Vagina (tissue), 2 donors: ENCODE results near the gene RAB44. TPM values are rescaled to one million over a fixed set of nuclear protein-coding genes. Genes with fewer than 3 reads are reported as not detected.

ENCODE experiments used
- DNase-seq, 2 donors: peaks; one replicate each; pipeline ENCODE4 v3.0.0-alpha.2; 2017; ENCODE audit errors: extremely low spot score in 2 of 2
- H3K27ac ChIP-seq: fragments of 200-600 bp; sonication (generic); one replicate; pipeline ENCODE4 v1.5.1; 2019
- H3K27me3 ChIP-seq: fragments of 200-600 bp; sonication (generic); one replicate; pipeline ENCODE4 v1.5.1; 2019
- H3K36me3 ChIP-seq, 2 donors: fragments of 200-600 bp; sonication (generic); one replicate each; pipeline ENCODE4 v1.5.1; 2017 to 2019
- H3K4me1 ChIP-seq: fragments of 200-600 bp; sonication (generic); one replicate; pipeline ENCODE4 v1.5.1; 2019
- H3K4me3 ChIP-seq, 2 donors: fragments of 200-600 bp; sonication (generic); 1 replicate in 1 of 2; 2 replicates in 1 of 2; pipeline ENCODE4 v1.5.1; 2016 to 2019
- H3K9me3 ChIP-seq: fragments of 200-600 bp; sonication (generic); one replicate; pipeline ENCODE4 v1.5.1; 2019
- POLR2A ChIP-seq, 2 donors: fragments of 450-650 bp; IDR thresholded peaks; one replicate each; pipeline ENCODE4 v1.6.1; 2017; ENCODE audit warnings: antibody characterized with exemption in 2 of 2, mild to moderate bottlenecking in 2 of 2, moderate library complexity in 2 of 2
- POLR2AphosphoS5 ChIP-seq, 2 donors: sonication (generic); formaldehyde crosslinking; IDR thresholded peaks; one replicate each; pipeline ENCODE4 v1.9.0; 2017; ENCODE audit warnings: antibody characterized with exemption in 2 of 2, mild to moderate bottlenecking in 2 of 2, low read depth in 1 of 2; ENCODE audit not compliant: insufficient read depth in 1 of 2
- intact Hi-C: fragments of 100-400 bp; cut with DNase I; formaldehyde crosslinking; loops from one replicate; pipeline ENCODE4 v1.15.1; 2023
- total RNA-seq: library from RNA; depleted of rRNA; stranded (reverse); fragments of >200 nt; gene quantifications from one replicate; pipeline ENCODE4 v1.2.3, GENCODE V29; 2016
- TF ChIP-seq, protein P1 (sequence below), 3 experiments: fragments of 450-650 bp in 2 of 3; fragments of 200-600 bp in 1 of 3; sonication (generic) in 1 of 3; IDR thresholded peaks; one replicate each; pipeline ENCODE4 v1.5.1; 2017 to 2019; ENCODE audit warnings: antibody characterized with exemption in 3 of 3, mild to moderate bottlenecking in 2 of 3, moderate library complexity in 2 of 3

Gene RAB44
- total RNA-seq, 1 donor from 2014 or later, result 0.49 TPM

DNA sequence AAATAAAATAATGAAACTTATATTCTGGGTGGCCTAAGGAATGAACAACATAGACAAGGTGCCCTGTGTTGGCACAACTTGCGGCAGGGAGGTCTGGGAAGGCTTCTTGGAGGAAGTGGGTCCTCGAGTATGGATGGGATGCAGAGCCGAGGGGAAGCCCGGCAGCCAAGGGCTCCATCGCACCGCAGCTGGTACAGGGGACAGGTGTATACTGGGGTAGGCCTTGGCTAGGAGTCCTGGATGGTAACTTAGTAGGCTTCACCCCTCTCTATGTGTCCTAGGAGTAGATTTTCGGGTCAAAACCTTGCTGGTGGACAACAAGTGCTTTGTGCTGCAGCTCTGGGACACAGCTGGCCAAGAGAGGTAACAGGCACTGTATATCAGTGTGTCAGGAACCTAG, 28.0 kb downstream of the RAB44 start:
- no peak overlapping the region for H3K27ac ChIP-seq
- no peaks in the 10 kb centered on the region for H3K36me3 ChIP-seq
- no peak for TF ChIP-seq POLR2A (IDR thresholded peaks at IDR 0.05)
- TF ChIP-seq, protein P1, sequence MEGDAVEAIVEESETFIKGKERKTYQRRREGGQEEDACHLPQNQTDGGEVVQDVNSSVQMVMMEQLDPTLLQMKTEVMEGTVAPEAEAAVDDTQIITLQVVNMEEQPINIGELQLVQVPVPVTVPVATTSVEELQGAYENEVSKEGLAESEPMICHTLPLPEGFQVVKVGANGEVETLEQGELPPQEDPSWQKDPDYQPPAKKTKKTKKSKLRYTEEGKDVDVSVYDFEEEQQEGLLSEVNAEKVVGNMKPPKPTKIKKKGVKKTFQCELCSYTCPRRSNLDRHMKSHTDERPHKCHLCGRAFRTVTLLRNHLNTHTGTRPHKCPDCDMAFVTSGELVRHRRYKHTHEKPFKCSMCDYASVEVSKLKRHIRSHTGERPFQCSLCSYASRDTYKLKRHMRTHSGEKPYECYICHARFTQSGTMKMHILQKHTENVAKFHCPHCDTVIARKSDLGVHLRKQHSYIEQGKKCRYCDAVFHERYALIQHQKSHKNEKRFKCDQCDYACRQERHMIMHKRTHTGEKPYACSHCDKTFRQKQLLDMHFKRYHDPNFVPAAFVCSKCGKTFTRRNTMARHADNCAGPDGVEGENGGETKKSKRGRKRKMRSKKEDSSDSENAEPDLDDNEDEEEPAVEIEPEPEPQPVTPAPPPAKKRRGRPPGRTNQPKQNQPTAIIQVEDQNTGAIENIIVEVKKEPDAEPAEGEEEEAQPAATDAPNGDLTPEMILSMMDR (IDR thresholded peaks at IDR 0.05), result no peak
- TF ChIP-seq POLR2AphosphoS5 (IDR thresholded peaks at IDR 0.05; ENCODE audit: insufficient read depth in 1 of 2, low read depth in 1 of 2), result no peak
- no peaks in the 10 kb centered on the region for H3K9me3 ChIP-seq
- no peak overlapping the region for H3K4me3 ChIP-seq
- no peaks in the 10 kb centered on the region for H3K27me3 ChIP-seq
- intact Hi-C loops, result no loop called here
- no peak for DNase-seq
- no peaks in the 10 kb centered on the region for H3K4me1 ChIP-seq

- Histone ChIP-seq H3K4me1 (no peaks in the 10 kb centered on the region), H3K4me3 (no peak overlapping the region), H3K27ac (no peak overlapping the region), H3K27me3 (no peaks in the 10 kb centered on the region), H3K9me3 (no peaks in the 10 kb centered on the region), H3K36me3 (no peaks in the 10 kb centered on the region)
- DNase-seq, result no peak
- intact Hi-C loops, result no loop called here
- TF ChIP-seq, protein P1 (IDR thresholded peaks at IDR 0.05), result no peak
- TF ChIP-seq POLR2A (IDR thresholded peaks at IDR 0.05) (no peak), POLR2AphosphoS5 (IDR thresholded peaks at IDR 0.05; ENCODE audit: insufficient read depth in 1 of 2, low read depth in 1 of 2) (no peak)
Observed at GRCh38 chr6:36727505-36728021, 29.9 kb downstream of the RAB44 start.

GRCh38 chr6:36728289-36729160, 30.9 kb downstream of the RAB44 start:
- Histone ChIP-seq H3K9me3 (no peaks in the 10 kb centered on the region), H3K4me3 (no peak overlapping the region), H3K4me1 (no peaks in the 10 kb centered on the region), H3K36me3 (no peaks in the 10 kb centered on the region), H3K27me3 (no peaks in the 10 kb centered on the region), H3K27ac (no peak overlapping the region)
- no peak for DNase-seq
- TF ChIP-seq POLR2AphosphoS5 (IDR thresholded peaks at IDR 0.05; ENCODE audit: insufficient read depth in 1 of 2, low read depth in 1 of 2) (no peak), POLR2A (IDR thresholded peaks at IDR 0.05) (no peak)
- TF ChIP-seq, protein P1 (IDR thresholded peaks at IDR 0.05), result no peak
- intact Hi-C loops, result no loop called here

- TF ChIP-seq, protein P1 (IDR thresholded peaks at IDR 0.05), result no peak
- TF ChIP-seq POLR2A (IDR thresholded peaks at IDR 0.05), result no peak
- no peak for TF ChIP-seq POLR2AphosphoS5 (IDR thresholded peaks at IDR 0.05; ENCODE audit: insufficient read depth in 1 of 2, low read depth in 1 of 2)
- DNase-seq, result no peak
- H3K36me3 ChIP-seq, result no peaks in the 10 kb centered on the region
- no peak overlapping the region for H3K4me3 ChIP-seq
- no peaks in the 10 kb centered on the region for H3K27me3 ChIP-seq
- H3K9me3 ChIP-seq, result no peaks in the 10 kb centered on the region
- H3K4me1 ChIP-seq, result no peaks in the 10 kb centered on the region
- H3K27ac ChIP-seq, result no peak overlapping the region
- intact Hi-C loops, result no loop called here
Observed at GRCh38 chr6:36729161-36729524, 31.5 kb downstream of the RAB44 start.
